Left hindlimb (tissue), 1 donor: Measurements from ENCODE around the gene CELA3A.
"Not testable (repeated sequence)": the region's sequence is repeated elsewhere in the genome, so short reads cannot be mapped to it uniquely, and the experiment has no call there.

Experiments used
- DNase-seq: peaks from one replicate; pipeline ENCODE4 v3.0.0-alpha.2; 2018

CELA3A gene, protein sequence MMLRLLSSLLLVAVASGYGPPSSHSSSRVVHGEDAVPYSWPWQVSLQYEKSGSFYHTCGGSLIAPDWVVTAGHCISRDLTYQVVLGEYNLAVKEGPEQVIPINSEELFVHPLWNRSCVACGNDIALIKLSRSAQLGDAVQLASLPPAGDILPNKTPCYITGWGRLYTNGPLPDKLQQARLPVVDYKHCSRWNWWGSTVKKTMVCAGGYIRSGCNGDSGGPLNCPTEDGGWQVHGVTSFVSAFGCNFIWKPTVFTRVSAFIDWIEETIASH

DNA sequence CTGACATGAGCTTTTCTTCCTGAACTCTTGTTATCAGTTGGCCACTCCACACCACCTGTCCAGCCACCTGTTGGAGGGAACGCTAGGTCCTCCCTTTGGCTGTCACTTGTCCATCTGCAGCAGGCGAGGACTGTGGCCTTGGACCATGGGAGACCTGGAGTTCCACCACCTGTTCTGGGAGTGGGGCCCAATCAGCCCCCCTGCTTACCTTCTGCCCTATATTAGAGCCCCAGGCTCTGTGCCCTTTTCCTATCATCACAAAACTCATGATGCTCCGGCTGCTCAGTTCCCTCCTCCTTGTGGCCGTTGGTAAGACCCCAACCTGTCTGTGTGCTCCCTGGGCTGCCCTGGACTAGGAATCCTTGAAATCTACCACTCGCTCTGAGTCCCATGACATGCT, at the start of gene CELA3A:
Gene CELA3A (plus strand): TSS at position 249 of the 400 bp plus-strand sequence. CDS start 18 bp downstream, at position 267.
- DNase-seq = no peak

- DNase-seq = no peak
These were observed 48.5 kb upstream of the CELA3A start for GRCh38 chr1:21952786-21953520.

- no peak for DNase-seq
These were observed 46.4 kb upstream of the CELA3A start for GRCh38 chr1:21955058-21955457.

GRCh38 chr1:21955501-21956281, 45.8 kb upstream of the CELA3A start:
- DNase-seq = no peak

GRCh38 chr1:21956720-21957552, 44.5 kb upstream of the CELA3A start:
- no peak for DNase-seq

GRCh38 chr1:21961337-21961736, 40.1 kb upstream of the CELA3A start:
- DNase-seq = no peak

DNA sequence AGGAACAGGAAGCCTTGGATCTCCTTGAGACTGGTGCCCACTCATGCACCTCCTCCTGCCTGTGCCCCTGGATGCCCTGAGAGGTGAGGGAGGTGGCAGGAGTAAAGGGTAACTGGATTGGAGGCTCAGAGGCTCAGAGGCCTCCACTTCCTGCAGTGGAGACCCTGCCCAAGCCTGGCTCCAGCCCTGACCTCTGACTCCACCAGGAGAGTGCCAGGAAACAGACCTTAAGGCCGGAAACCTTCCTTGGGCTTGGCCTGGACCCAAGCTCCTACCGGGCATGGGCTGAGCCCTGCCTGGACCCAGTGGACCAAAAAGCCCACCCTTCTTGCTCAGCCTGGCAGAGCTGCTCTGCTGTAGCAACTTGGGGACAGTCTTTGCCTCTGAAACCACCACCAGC, 39.7 kb upstream of the CELA3A start:
- no peak for DNase-seq

DNA sequence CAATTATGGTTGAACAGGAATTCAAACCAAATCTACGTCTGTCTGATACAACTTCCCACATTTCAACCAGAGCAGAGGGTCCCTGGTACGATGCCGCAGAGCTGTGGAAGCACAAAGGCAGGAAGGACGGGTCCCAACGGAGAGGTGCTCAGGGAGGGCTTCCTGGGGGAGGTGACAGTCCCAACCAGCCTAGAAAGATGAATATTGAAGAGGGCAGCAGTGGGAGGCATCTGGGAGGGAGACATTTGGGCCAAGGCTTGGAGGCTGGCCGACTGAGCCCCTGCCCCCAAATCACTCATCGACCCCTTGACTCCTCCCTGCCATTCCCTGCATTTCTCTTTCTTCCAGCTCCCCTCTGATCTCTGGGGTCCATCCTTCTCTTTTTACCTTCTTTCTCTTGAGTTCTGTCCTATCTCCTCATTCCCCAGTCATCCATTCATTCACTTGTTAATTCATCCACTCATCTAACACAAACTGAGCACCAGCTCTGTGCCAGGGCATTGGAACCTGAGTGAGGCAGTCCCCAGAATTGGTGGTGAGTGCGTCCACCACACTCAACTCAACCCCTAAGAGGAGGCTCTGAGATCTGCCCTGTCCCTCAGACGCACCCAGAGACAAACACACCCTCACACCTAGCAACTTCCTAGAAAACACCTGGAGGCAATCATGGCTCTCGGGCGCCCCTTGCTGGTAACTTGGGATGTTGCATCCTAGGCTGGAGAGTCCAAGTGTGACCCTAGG, 37.8 kb upstream of the CELA3A start:
- peak; percentile 80 for DNase-seq

GRCh38 chr1:21966247-21967000, 35.0 kb upstream of the CELA3A start:
- no peak for DNase-seq

DNA sequence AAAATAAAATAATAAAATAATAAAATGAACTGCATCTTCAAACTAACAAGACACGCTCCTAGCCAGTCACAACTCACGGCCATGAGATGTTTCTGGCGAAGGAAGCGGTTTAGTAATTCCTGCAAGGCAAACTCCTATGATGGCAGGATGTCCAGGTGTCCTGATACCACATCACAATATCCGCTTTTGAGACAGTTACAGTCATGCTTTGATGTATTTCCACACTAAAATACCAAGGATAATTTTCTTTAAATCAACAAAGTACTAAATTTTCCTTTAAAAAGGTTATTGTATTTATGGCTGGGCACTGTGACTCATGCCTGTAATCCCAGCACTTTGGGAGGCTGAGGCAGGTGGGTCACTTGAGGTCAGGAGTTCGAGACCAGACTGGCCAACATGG, 34.2 kb upstream of the CELA3A start:
- not testable (repeated sequence) for DNase-seq

- DNase-seq = not testable (repeated sequence)
These were observed 32.4 kb upstream of the CELA3A start for GRCh38 chr1:21969066-21969465.

GRCh38 chr1:21970523-21970922, 30.9 kb upstream of the CELA3A start:
- DNase-seq = not testable (repeated sequence)

GRCh38 chr1:21972973-21973441, 28.4 kb upstream of the CELA3A start:
- not testable (repeated sequence) for DNase-seq

GRCh38 chr1:21973948-21974347, 27.5 kb upstream of the CELA3A start:
- DNase-seq = not testable (repeated sequence)

DNA sequence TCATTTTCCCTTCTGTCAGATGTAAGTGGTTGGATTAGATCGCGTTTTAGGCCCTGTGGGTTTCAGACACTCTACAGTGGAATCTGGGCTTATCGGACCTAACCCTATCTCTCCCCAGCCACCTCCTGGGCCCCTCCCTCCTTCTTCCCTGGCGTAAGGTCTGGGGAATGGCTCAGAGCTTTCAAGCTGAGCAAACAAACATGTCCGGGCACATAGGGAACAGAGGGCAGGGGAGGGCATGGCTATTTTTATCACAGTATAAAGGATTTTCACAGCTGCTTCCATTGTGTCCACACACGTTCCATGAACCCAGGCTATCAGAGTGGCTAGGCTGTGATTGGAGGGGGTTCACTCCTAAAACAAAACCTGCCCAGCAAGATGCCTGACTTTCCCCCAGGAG, 26.8 kb upstream of the CELA3A start:
- not testable (repeated sequence) for DNase-seq

- DNase-seq = not testable (repeated sequence)
These were observed 26.2 kb upstream of the CELA3A start for GRCh38 chr1:21975296-21975695.

GRCh38 chr1:21976703-21977239, 24.7 kb upstream of the CELA3A start, which contains the start of gene CELA3B:
TSS of gene CELA3B (plus strand) at chr1:21977022. CDS start at chr1:21977040, 18 bp downstream.
- not testable (repeated sequence) for DNase-seq

DNA sequence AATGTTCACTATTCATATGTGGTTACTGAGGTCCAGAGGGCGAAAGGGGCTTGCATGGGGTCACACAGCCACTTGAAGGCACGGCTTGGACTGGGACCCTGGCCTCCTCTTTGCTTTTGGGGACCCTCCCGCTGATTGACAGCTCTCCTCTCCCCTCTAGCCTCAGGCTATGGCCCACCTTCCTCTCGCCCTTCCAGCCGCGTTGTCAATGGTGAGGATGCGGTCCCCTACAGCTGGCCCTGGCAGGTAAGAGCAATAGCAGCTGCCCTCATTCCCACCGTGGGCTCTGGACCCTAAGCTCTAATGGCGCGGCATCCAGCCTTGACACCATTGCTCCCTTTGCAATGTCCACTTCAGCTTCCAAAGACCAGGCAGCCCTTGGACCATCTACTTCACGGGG, 23.2 kb upstream of the CELA3A start:
- DNase-seq = not testable (repeated sequence)

GRCh38 chr1:21980515-21981220, 20.8 kb upstream of the CELA3A start:
- not testable (repeated sequence) for DNase-seq

- not testable (repeated sequence) for DNase-seq
These were observed 20.2 kb upstream of the CELA3A start for GRCh38 chr1:21981253-21981652.
